HUES48 (cell line): Measurements from ENCODE around the gene WNT3A.
"Not testable (repeated sequence)": the region's sequence is repeated elsewhere in the genome, so short reads cannot be mapped to it uniquely, and the experiment has no call there.

Experiments used
- H3K27ac ChIP-seq: one replicate; pipeline ENCODE4 v1.7.0; 2013; ENCODE audit warnings: low read depth, low read length, inconsistent platforms
- H3K27me3 ChIP-seq: 2 replicates; pipeline ENCODE4 v1.6.1; 2013; ENCODE audit warnings: mild to moderate bottlenecking, low read length; ENCODE audit not compliant: control insufficient read depth, insufficient read depth
- H3K36me3 ChIP-seq: 2 replicates; pipeline ENCODE4 v1.6.1; 2013; ENCODE audit warnings: low read length; ENCODE audit not compliant: control insufficient read depth, insufficient read depth
- H3K4me1 ChIP-seq: 2 replicates; pipeline ENCODE4 v1.6.1; 2013; ENCODE audit warnings: mild to moderate bottlenecking, low read length; ENCODE audit not compliant: control insufficient read depth, insufficient read depth
- H3K4me3 ChIP-seq: 2 replicates; pipeline ENCODE4 v1.5.1; 2013; ENCODE audit warnings: mild to moderate bottlenecking, low read depth, low read length
- H3K9ac ChIP-seq: 2 replicates; pipeline ENCODE4 v1.6.1; 2013; ENCODE audit warnings: mild to moderate bottlenecking, low read depth, low read length, moderate library complexity
- H3K9me3 ChIP-seq: 2 replicates; pipeline ENCODE4 v1.6.1; 2013; ENCODE audit warnings: low read length; ENCODE audit not compliant: control insufficient read depth, insufficient read depth

The WNT3A gene

GRCh38 chr1:227972843-227973374 is 33.9 kb upstream of the WNT3A start:
- H3K27ac ChIP-seq, H3K27me3 ChIP-seq, H3K36me3 ChIP-seq, H3K9ac ChIP-seq, H3K4me3 ChIP-seq, H3K9me3 ChIP-seq, H3K4me1 ChIP-seq: not testable (repeated sequence)

DNA sequence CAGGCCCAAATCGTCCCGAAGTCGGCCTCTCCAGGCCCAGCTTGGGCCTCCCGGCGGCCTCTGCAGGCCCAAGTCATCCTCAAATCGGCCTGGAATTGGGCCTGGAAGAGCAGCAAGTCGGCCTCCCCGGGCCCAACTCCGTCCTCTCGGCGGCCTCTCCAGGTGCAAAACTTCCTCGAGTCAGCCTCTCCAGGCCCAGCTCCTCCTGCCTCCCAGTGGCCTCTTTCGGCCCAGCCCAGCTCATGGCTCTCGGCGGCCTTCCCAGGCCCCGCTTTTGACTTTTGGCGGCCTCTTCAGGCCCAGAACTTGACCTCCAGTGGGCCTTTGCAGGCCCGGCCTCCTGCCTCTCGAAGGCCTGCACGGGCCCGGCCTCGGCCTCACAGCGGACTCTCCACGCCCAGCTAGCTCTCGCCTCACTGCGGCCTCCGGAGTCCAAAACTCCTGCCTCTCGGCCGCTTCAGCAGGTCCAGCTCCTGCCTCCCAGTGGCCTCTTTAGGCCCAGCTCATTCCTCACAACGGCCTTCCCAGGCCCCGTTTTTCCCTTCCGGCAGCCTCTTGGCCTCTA is 33.0 kb upstream of the WNT3A start:
- H3K4me3 ChIP-seq, H3K27me3 ChIP-seq, H3K27ac ChIP-seq, H3K4me1 ChIP-seq, H3K9me3 ChIP-seq, H3K36me3 ChIP-seq, H3K9ac ChIP-seq: not testable (repeated sequence)

- H3K27ac ChIP-seq, H3K4me3 ChIP-seq, H3K4me1 ChIP-seq, H3K9ac ChIP-seq, H3K27me3 ChIP-seq, H3K9me3 ChIP-seq, H3K36me3 ChIP-seq: not testable (repeated sequence)
These were observed 31.1 kb upstream of the WNT3A start for GRCh38 chr1:227975583-227976283.

DNA sequence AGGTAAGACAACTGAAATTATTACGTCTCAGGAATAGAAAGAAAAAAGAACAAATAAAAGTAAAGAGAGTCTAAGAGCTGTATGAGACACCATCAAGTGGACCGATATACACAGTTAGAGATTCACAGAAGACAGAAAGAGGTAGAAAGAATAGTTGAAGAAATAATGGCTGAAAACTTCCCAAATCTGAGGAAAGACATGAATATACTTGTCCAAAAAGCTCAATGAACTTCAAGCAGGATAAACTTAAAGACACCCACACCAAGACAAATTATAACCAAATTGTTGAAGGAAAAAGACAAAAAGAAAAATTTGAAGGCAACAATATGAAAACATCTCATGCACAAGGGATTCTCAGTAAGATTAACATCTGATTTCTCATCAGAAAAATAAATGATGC is 19.6 kb upstream of the WNT3A start:
- Histone ChIP-seq H3K9me3 (no peaks in the 10 kb centered on the region), H3K27me3 (peaks cover 6% of the 10 kb centered on the region), H3K9ac (no peak overlapping the region), H3K27ac (no peak overlapping the region), H3K36me3 (no peaks in the 10 kb centered on the region), H3K4me3 (no peak overlapping the region), H3K4me1 (no peaks in the 10 kb centered on the region)

DNA sequence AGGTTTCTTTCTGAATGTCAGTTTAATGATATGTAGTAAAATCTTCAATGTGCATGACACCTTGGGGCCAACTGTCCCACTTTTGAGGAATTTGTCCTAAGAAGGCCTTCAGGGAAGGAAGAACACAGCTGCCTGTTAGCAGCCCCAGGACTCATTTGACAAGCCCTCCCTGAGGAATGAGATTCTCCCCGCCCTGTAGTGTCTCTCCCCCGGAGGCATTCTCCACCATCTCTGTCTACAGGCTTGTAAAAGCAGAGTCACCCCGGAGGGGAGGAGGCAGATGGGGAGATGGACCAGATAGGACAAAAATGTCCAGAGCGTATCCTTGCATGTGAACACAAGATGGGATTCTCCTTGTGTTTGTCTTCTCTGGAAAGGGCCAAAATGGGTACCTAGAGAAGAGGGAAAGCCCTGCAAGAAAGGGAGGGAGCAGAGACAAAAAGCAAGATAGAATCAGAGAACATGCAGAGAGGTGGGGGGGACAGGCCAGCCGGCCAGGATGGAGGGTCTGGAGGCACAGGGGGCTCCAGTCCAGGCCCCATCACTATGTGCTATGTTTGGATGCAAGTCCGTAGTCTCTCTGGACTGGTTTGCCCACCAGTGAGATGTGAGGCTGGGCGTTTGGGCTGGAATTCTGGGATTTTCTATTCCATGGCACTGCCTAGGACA is 12.0 kb upstream of the WNT3A start:
- Histone ChIP-seq H3K4me1 (no peaks in the 10 kb centered on the region), H3K36me3 (no peaks in the 10 kb centered on the region), H3K27ac (no peak overlapping the region), H3K9me3 (peaks cover 3% of the 10 kb centered on the region; the same call in 1 of the 2 replicates), H3K27me3 (peaks cover 30% of the 10 kb centered on the region), H3K4me3 (no peak overlapping the region), H3K9ac (no peak overlapping the region)

DNA sequence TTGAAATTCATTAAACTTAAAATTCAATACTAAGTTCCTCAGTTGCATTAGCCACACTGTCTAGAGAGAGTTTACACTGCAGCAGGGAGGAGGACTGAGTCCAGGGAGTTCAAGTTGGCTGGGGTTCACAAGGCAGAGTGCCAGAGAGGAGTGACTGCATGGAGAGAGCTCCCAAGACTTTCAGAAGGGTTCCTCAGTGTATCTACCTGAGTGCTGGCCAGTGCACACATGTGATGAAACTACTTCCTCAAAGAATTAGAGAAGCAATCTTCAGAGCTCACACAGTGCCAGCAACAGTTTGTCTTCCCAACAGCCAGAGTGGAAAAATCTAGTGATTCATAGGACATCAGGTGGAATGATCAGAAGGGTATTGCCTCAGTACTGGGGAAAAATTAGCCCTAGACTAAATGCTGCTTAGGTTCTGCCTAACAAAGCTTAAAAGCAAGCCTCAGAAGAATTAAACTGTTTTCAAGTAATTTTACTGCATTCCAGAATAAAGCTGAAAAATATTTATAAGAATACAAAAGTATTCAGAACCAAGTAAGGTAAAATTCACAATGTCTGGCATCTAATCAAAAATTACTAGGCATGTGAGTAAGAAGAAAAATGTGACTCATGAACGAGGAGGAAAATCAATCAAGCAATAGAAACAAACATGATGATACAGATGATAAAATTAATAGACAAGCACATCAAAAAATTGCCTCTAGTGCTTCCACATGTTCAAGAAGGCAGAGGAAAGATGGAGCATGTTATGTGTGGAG is 10.4 kb upstream of the WNT3A start:
- Histone ChIP-seq H3K36me3 (no peaks in the 10 kb centered on the region), H3K4me3 (no peak overlapping the region)

GRCh38 chr1:227998374-227999055 is 8.3 kb upstream of the WNT3A start:
- Histone ChIP-seq H3K27ac (no peak overlapping the region), H3K9me3 (peaks cover 3% of the 10 kb centered on the region; the same call in 1 of the 2 replicates), H3K4me1 (no peaks in the 10 kb centered on the region), H3K4me3 (no peak overlapping the region), H3K27me3 (peaks cover 67% of the 10 kb centered on the region), H3K9ac (no peak overlapping the region), H3K36me3 (no peaks in the 10 kb centered on the region)

More for the DNA sequence above, 10.4 kb upstream of the WNT3A start:
- H3K9me3 ChIP-seq: peaks cover 3% of the 10 kb centered on the region; the same call in 1 of the 2 replicates
- H3K4me1 ChIP-seq: no peaks in the 10 kb centered on the region
- no peak overlapping the region for H3K9ac ChIP-seq
- H3K27me3 ChIP-seq: peaks cover 46% of the 10 kb centered on the region
- H3K27ac ChIP-seq: no peak overlapping the region

DNA sequence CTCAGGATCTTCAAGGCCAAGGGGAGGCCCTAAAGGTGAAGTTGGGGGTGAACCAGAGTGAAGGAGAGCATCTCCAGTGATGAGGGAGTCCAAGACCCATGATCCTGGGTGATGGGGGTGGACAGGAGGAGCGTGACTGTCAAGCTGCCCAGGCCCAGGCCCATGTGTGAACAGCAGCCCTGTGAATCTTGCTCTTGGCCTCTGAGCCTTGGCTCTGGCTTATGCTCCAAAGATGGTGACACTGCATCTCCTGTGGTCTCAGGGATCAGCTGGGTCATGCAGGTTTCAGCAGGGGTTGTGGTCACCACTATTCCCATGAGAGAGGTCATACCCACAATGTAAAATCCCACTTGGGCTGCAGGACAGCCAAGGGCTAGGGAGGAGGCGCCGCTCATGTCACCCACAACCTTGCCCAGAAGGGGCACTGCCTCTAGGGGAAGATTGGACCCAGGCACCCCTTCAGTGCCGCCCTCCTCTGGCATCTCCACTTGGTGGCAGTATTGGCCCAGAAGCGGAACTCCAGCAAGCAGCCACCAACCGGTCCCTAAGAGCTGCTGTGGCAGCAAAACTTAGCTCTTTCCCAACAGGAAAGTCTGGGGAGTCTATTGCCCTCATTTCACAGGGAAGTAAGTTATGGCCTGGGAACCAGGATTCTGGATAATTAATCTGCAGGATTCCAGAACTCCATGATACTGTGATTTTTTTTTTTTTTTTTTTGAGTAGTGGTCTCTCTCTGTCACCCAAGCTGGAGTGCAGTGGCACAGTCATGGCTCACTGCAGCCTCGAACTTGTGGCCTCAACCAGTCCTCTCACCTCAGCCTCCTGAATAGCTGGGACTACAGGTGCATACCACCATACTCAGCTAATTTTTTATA is 7.5 kb upstream of the WNT3A start:
- Histone ChIP-seq H3K27ac (no peak overlapping the region), H3K9me3 (peaks cover 3% of the 10 kb centered on the region; the same call in 1 of the 2 replicates), H3K27me3 (peaks cover 74% of the 10 kb centered on the region), H3K36me3 (no peaks in the 10 kb centered on the region), H3K4me1 (0 out of 2 replicates have a peak, but pooled peaks cover under 1% of the 10 kb centered on the region), H3K4me3 (no peak overlapping the region), H3K9ac (no peak overlapping the region)

- no peak overlapping the region for H3K27ac ChIP-seq
- no peak overlapping the region for H3K9ac ChIP-seq
- no peaks in the 10 kb centered on the region for H3K36me3 ChIP-seq
- no peak overlapping the region for H3K4me3 ChIP-seq
- H3K9me3 ChIP-seq: peaks cover 3% of the 10 kb centered on the region; the same call in 1 of the 2 replicates
- peaks cover 10% of the 10 kb centered on the region for H3K4me1 ChIP-seq
- peaks cover 74% of the 10 kb centered on the region for H3K27me3 ChIP-seq
These were observed 6.4 kb upstream of the WNT3A start for GRCh38 chr1:228000416-228000815.
